GM12891 (cell line): ENCODE measurements around the gene NHSL1.

ENCODE experiments used
- DNase-seq: peaks from one replicate; pipeline ENCODE4 v3.0.0; 2011; ENCODE audit warnings: low spot score; ENCODE audit not compliant: insufficient read length
- FAIRE-seq: peaks from 2 replicates; lab custom pipeline; 2011; peaks lifted over from hg19 to GRCh38; lab: Jason Lieb, UNC
- PAX5 ChIP-seq: IDR thresholded peaks from 2 replicates; pipeline ENCODE4 v1.6.1; 2011; ENCODE audit warnings: low read length, moderate library complexity, mild to moderate bottlenecking; ENCODE audit not compliant: insufficient read depth, severe bottlenecking
- POLR2A ChIP-seq: IDR thresholded peaks from 2 replicates; pipeline ENCODE4 v1.6.1; 2011; ENCODE audit warnings: low read depth, low read length, control low read depth
- POLR2AphosphoS5 ChIP-seq: IDR thresholded peaks from 2 replicates; pipeline ENCODE4 v1.6.1; 2011; ENCODE audit warnings: low read depth, low read length, control low read depth
- POU2F2 ChIP-seq: IDR thresholded peaks from 2 replicates; pipeline ENCODE4 v1.6.1; 2011; ENCODE audit warnings: low read depth, mild to moderate bottlenecking, control low read depth, low read length, moderate library complexity
- SPI1 ChIP-seq: IDR thresholded peaks from 2 replicates; pipeline ENCODE4 v1.6.1; 2011; ENCODE audit warnings: low read depth, low read length, control low read depth
- TAF1 ChIP-seq: IDR thresholded peaks from 2 replicates; pipeline ENCODE4 v1.6.1; 2011; ENCODE audit warnings: low read depth, low read length, control low read depth

Gene NHSL1

GRCh38 chr6:138498629-138499302, 528 bp downstream of the NHSL1 start:
- DNase-seq (no peak), FAIRE-seq (no peak)
- TF ChIP-seq SPI1 (no peak), PAX5 (no peak), POU2F2 (no peak), POLR2AphosphoS5 (no peak), POLR2A (no peak), TAF1 (no peak)

- TF ChIP-seq SPI1 = no peak
- no peak for TF ChIP-seq POLR2AphosphoS5
- TF ChIP-seq PAX5 = no peak
- no peak for TF ChIP-seq POU2F2
- TF ChIP-seq TAF1 = no peak
- no peak for TF ChIP-seq POLR2A
- DNase-seq (no peak), FAIRE-seq (no peak)
Measured at GRCh38 chr6:138497286-138497685, 2.0 kb downstream of the NHSL1 start.

- DNase-seq = no peak
- TF ChIP-seq PAX5 = no peak
- TF ChIP-seq SPI1 = no peak
- TF ChIP-seq POU2F2 = no peak
- no peak for TF ChIP-seq POLR2AphosphoS5
- no peak for TF ChIP-seq POLR2A
- no peak for TF ChIP-seq TAF1
- no peak for FAIRE-seq
Measured at GRCh38 chr6:138494312-138494711, 5.0 kb downstream of the NHSL1 start.

GRCh38 chr6:138493413-138493812, 5.9 kb downstream of the NHSL1 start:
- DNase-seq = no peak
- FAIRE-seq = no peak
- TF ChIP-seq POLR2AphosphoS5 (no peak), PAX5 (no peak), TAF1 (no peak)

- DNase-seq (no peak), FAIRE-seq (no peak)
- TF ChIP-seq POLR2A (no peak), SPI1 (no peak), PAX5 (no peak), POU2F2 (no peak), POLR2AphosphoS5 (no peak), TAF1 (no peak)
Measured at GRCh38 chr6:138492871-138493270, 6.4 kb downstream of the NHSL1 start.

GRCh38 chr6:138492113-138492512, 7.2 kb downstream of the NHSL1 start:
- FAIRE-seq = no peak
- TF ChIP-seq POLR2A = no peak
- TF ChIP-seq POU2F2 = no peak
- no peak for TF ChIP-seq POLR2AphosphoS5
- TF ChIP-seq TAF1 = no peak
- TF ChIP-seq PAX5 = no peak
- TF ChIP-seq SPI1 = no peak
- no peak for DNase-seq

- TF ChIP-seq POLR2AphosphoS5 = no peak
- no peak for TF ChIP-seq POU2F2
- TF ChIP-seq PAX5 = no peak
- TF ChIP-seq TAF1 = no peak
- TF ChIP-seq SPI1 = no peak
- no peak for TF ChIP-seq POLR2A
- FAIRE-seq = no peak
Measured at GRCh38 chr6:138491017-138491416, 8.3 kb downstream of the NHSL1 start.

GRCh38 chr6:138489846-138490245, 9.4 kb downstream of the NHSL1 start:
- TF ChIP-seq SPI1 (no peak), TAF1 (no peak), POLR2A (no peak), POU2F2 (no peak), POLR2AphosphoS5 (no peak), PAX5 (no peak)
- FAIRE-seq (no peak), DNase-seq (no peak)

More at GRCh38 chr6:138491017-138491416, 8.3 kb downstream of the NHSL1 start:
- no peak for DNase-seq

GRCh38 chr6:138487102-138487604, 12.1 kb downstream of the NHSL1 start:
- TF ChIP-seq SPI1 = no peak
- TF ChIP-seq POLR2A = no peak
- no peak for TF ChIP-seq TAF1
- no peak for TF ChIP-seq PAX5
- no peak for TF ChIP-seq POU2F2
- TF ChIP-seq POLR2AphosphoS5 = no peak

More at GRCh38 chr6:138487102-138487604, 12.1 kb downstream of the NHSL1 start:
- FAIRE-seq (no peak), DNase-seq (no peak)
